SU-DHL-6 (cell line): ENCODE measurements around the gene FBXO4.
"Not testable (repeated sequence)": the region's sequence is repeated elsewhere in the genome, so short reads cannot be mapped to it uniquely, and the experiment has no call there.

Experiments
- H2AFZ ChIP-seq: fragments of 200-600 bp; sonication (generic); 2 replicates; pipeline ENCODE4 v1.6.1; 2014; ENCODE audit warnings: low read depth, mild to moderate bottlenecking, moderate library complexity, mixed read lengths, antibody characterized with exemption, low read length; ENCODE audit not compliant: severe bottlenecking
- H3F3A ChIP-seq: fragments of 200-600 bp; shearing (Covaris generic); 2 replicates; pipeline ENCODE4 v1.6.0; 2016; ENCODE audit warnings: antibody characterized with exemption, mild to moderate bottlenecking; ENCODE audit not compliant: insufficient read depth
- H3K27ac ChIP-seq: fragments of 200-600 bp; sonication (generic); 2 replicates; pipeline ENCODE4 v1.5.1; 2016; ENCODE audit warnings: low read depth, mild to moderate bottlenecking, low read length, moderate library complexity, mixed read lengths
- H3K27me3 ChIP-seq: fragments of 200-600 bp; sonication (generic), shearing (Covaris generic); 2 replicates; pipeline ENCODE4 v1.6.0; 2014; ENCODE audit warnings: mild to moderate bottlenecking, low read length
- H3K36me3 ChIP-seq: fragments of 200-600 bp; sonication (generic); 2 replicates; pipeline ENCODE4 v1.6.1; 2014; ENCODE audit warnings: mild to moderate bottlenecking, low read length, mixed read lengths
- H3K4me2 ChIP-seq: fragments of 300-600, 200-600 bp; shearing (Covaris generic), sonication (generic); 2 replicates; pipeline ENCODE4 v1.6.0; 2014; ENCODE audit warnings: low read length, low read depth, mild to moderate bottlenecking; ENCODE audit not compliant: poor library complexity, severe bottlenecking
- H3K4me3 ChIP-seq: fragments of 200-600 bp; sonication (generic); 2 replicates; pipeline ENCODE4 v1.5.1; 2014; ENCODE audit warnings: antibody characterized with exemption, low read length, mild to moderate bottlenecking, mixed read lengths; ENCODE audit not compliant: insufficient read depth, poor library complexity, severe bottlenecking
- H3K79me2 ChIP-seq: fragments of 200-600 bp; sonication (generic); 2 replicates; pipeline ENCODE4 v1.6.1; 2014; ENCODE audit warnings: mild to moderate bottlenecking, low read length, moderate library complexity; ENCODE audit not compliant: insufficient read depth
- H3K9ac ChIP-seq: fragments of 200-600 bp; sonication (generic); 2 replicates; pipeline ENCODE4 v1.7.0; 2014; ENCODE audit warnings: mild to moderate bottlenecking, low read length
- H3K9me2 ChIP-seq: fragments of 200-600 bp; sonication (generic); replicated peaks from 2 replicates; pipeline ENCODE4 v1.6.1; 2014; ENCODE audit warnings: low read length; ENCODE audit not compliant: insufficient read depth
- H3K9me3 ChIP-seq: fragments of 200-600 bp; sonication (generic); 2 replicates; pipeline ENCODE4 v1.6.1; 2014; ENCODE audit warnings: low read length, mixed read lengths; ENCODE audit not compliant: insufficient read depth
- H4K20me1 ChIP-seq: fragments of 200-600 bp; sonication (generic); 2 replicates; pipeline ENCODE4 v1.6.1; 2014; ENCODE audit warnings: low read depth, mild to moderate bottlenecking, antibody characterized with exemption, low read length, moderate library complexity, mixed read lengths
- EZH2phosphoT487 ChIP-seq: fragments of 200-600 bp; sonication (generic), shearing (Covaris generic); conservative IDR thresholded peaks from 2 replicates; pipeline ENCODE4 v1.6.1; 2018; ENCODE audit warnings: mild to moderate bottlenecking, antibody characterized with exemption, low read length, moderate library complexity, mixed read lengths
- TF ChIP-seq, protein P1 (sequence below): fragments of 200-600 bp; sonication (generic); IDR thresholded peaks from one replicate; pipeline ENCODE4 v1.5.1; 2017; ENCODE audit warnings: antibody characterized with exemption, mild to moderate bottlenecking, low read length, moderate library complexity; ENCODE audit not compliant: insufficient read depth, poor library complexity, severe bottlenecking

Gene FBXO4

DNA sequence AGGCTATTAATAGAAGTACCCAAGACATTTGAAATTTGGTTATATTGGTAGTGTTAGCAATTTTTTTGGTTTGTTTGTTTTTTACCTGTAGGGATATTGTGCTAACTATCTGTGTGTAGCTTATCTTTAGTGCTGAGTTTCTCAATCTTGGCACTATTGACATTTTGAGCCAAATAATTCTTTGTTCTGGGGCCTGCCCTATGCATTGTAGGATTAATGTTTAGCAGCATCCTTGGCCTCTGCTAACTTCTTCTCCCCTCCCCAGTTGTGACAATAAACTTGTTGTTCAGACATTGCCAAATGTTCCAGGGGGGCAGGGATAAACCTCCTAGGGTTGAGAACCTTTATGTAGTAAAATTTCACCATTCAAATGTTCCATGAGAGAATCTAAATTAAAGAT is 4.0 kb downstream of the FBXO4 start:
- Histone ChIP-seq H3K36me3 (peaks cover 6% of the 10 kb centered on the region; the same call in 1 of the 2 replicates), H4K20me1 (no peaks in the 10 kb centered on the region), H3K4me2 (no peak overlapping the region), H3K9me2 (no peaks in the 10 kb centered on the region), H3F3A (peaks cover 27% of the 10 kb centered on the region; the same call in 1 of the 2 replicates), H2AFZ (no peak overlapping the region), H3K27me3 (no peaks in the 10 kb centered on the region), H3K9me3 (no peaks in the 10 kb centered on the region), H3K27ac (no peak overlapping the region), H3K9ac (no peak overlapping the region), H3K4me3 (no peak overlapping the region), H3K79me2 (no peaks in the 10 kb centered on the region)
- no peak for TF ChIP-seq EZH2phosphoT487
- TF ChIP-seq, protein P1, sequence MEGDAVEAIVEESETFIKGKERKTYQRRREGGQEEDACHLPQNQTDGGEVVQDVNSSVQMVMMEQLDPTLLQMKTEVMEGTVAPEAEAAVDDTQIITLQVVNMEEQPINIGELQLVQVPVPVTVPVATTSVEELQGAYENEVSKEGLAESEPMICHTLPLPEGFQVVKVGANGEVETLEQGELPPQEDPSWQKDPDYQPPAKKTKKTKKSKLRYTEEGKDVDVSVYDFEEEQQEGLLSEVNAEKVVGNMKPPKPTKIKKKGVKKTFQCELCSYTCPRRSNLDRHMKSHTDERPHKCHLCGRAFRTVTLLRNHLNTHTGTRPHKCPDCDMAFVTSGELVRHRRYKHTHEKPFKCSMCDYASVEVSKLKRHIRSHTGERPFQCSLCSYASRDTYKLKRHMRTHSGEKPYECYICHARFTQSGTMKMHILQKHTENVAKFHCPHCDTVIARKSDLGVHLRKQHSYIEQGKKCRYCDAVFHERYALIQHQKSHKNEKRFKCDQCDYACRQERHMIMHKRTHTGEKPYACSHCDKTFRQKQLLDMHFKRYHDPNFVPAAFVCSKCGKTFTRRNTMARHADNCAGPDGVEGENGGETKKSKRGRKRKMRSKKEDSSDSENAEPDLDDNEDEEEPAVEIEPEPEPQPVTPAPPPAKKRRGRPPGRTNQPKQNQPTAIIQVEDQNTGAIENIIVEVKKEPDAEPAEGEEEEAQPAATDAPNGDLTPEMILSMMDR: no peak

DNA sequence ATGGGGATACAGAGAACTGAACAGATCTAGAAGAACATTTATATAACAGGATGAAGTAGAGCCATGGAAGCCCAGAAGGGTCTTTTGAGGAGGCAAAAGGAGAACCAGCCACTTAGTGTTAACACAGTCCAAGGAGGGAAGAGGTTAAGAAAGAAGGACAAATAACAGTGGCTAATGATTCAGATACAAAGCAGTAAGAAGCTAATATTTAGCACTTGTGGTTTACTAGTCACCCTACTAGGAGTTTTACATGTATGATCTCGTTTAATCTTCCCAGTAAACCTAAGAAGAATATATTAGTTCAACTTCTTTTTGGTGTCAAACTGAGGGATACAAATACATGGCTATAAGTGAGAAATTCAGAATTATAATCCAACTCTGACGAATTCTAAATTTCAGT is 7.7 kb downstream of the FBXO4 start:
- Histone ChIP-seq H2AFZ (no peak overlapping the region), H3K27ac (no peak overlapping the region), H3K9me2 (no peaks in the 10 kb centered on the region), H3K4me3 (no peak overlapping the region), H3K36me3 (peaks cover 11% of the 10 kb centered on the region; the same call in 1 of the 2 replicates), H4K20me1 (no peaks in the 10 kb centered on the region), H3K9ac (no peak overlapping the region), H3K27me3 (no peaks in the 10 kb centered on the region), H3K9me3 (no peaks in the 10 kb centered on the region), H3K79me2 (no peaks in the 10 kb centered on the region), H3K4me2 (no peak overlapping the region), H3F3A (no peaks in the 10 kb centered on the region)
- no peak for TF ChIP-seq EZH2phosphoT487
- TF ChIP-seq, protein P1: no peak

DNA sequence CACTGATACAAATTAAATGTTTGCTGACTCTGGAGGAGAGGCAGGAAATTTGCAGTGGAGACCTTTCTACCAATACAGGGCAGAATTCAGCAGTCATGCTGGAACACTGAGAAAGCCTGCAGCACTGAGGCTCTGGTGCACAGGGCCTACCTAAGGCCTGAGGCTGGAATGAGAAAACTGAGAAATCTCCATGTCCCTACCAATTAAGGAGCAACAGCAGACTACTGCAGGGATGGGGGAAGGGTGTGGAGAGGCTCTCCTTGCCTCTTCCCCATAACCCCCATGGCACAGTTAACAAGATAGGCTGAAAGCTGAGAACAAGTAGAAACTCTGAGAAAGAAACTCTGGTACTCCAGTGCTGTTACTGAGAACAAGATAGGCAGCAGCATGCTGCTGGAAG is 10.5 kb downstream of the FBXO4 start:
- Histone ChIP-seq H2AFZ (no peak overlapping the region), H3K36me3 (peaks cover 8% of the 10 kb centered on the region; the same call in 1 of the 2 replicates), H3F3A (no peaks in the 10 kb centered on the region), H3K27ac (no peak overlapping the region), H4K20me1 (no peaks in the 10 kb centered on the region), H3K9me2 (no peaks in the 10 kb centered on the region), H3K4me3 (no peak overlapping the region), H3K9me3 (no peaks in the 10 kb centered on the region), H3K9ac (no peak overlapping the region), H3K4me2 (no peak overlapping the region), H3K27me3 (no peaks in the 10 kb centered on the region), H3K79me2 (no peaks in the 10 kb centered on the region)
- TF ChIP-seq EZH2phosphoT487: no peak
- TF ChIP-seq, protein P1: no peak

DNA sequence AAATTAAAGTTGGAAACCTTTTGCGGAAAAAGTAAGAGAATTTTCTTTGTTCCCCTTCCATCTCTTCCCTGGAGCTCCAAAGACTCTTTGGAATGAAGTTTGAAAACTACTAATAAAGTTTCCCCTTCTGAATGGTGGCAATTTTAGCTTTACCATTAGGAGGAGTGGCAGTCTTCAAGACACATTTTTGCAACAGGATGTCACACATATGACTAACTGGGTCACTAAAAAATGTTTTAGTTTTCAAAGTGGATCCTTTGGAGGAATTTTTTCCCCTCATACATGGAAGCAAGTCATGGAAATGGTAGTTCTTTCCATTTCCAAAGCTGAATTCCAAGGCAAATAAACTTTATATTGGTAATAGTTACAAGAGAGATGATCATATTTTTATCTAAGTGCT is 15.6 kb downstream of the FBXO4 start:
- no peak overlapping the region for H3K4me2 ChIP-seq
- H3K36me3 ChIP-seq: no peaks in the 10 kb centered on the region; the same call in 1 of the 2 replicates
- H3K4me3 ChIP-seq: no peak overlapping the region
- no peaks in the 10 kb centered on the region for H3K9me3 ChIP-seq
- H4K20me1 ChIP-seq: no peaks in the 10 kb centered on the region
- no peak for TF ChIP-seq EZH2phosphoT487
- TF ChIP-seq, protein P1: no peak
- H3K79me2 ChIP-seq: no peaks in the 10 kb centered on the region
- no peak overlapping the region for H2AFZ ChIP-seq
- H3K27me3 ChIP-seq: no peaks in the 10 kb centered on the region
- no peak overlapping the region for H3K9ac ChIP-seq
- no peak overlapping the region for H3K27ac ChIP-seq
- H3F3A ChIP-seq: no peaks in the 10 kb centered on the region
- H3K9me2 ChIP-seq: no peaks in the 10 kb centered on the region

DNA sequence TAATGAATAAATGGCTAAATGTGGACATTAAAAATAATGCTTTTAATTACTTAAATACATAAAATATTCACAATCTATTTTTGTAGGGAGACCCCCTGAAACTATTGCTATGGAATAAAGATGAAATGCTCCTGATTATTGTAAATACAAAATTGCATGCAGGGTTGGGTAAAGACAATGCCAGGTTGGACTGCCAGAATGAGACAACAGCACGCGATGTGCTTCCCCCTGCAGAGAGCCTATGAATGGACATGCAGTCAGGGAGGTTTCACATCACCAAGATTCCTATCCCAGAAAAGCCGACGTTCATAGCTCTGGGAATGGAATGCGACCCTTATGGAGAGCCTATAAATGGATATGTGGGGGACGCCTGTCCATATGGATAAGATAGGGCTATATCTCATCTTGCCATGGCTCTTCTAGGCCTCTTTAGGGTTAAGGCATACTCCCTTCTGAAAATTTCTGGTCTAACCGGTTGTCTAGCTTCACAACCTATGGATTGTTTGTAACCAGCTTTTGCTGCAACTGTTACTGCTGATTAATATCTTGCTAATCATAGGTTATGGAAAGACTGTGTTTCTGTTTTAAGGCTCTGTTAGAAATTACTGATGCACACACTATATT is 20.4 kb downstream of the FBXO4 start:
- not testable (repeated sequence) for H3K36me3 ChIP-seq, H3K4me2 ChIP-seq, H4K20me1 ChIP-seq, H3K9me2 ChIP-seq, H3K4me3 ChIP-seq, H3F3A ChIP-seq, H3K79me2 ChIP-seq, H3K9me3 ChIP-seq, H3K27ac ChIP-seq, H3K9ac ChIP-seq, H2AFZ ChIP-seq, H3K27me3 ChIP-seq
